Measurements from ENCODE around the gene ANKRD44. TPM values are rescaled to one million over a fixed set of nuclear protein-coding genes. Genes with fewer than 3 reads are reported as not detected.
"Not testable (repeated sequence)": the region's sequence is repeated elsewhere in the genome, so short reads cannot be mapped to it uniquely, and the experiment has no call there.

ANKRD44 gene
- total RNA-seq, 4 donors from 2014 or later: 11.0 to 25.8 (median 23.9) TPM

DNA sequence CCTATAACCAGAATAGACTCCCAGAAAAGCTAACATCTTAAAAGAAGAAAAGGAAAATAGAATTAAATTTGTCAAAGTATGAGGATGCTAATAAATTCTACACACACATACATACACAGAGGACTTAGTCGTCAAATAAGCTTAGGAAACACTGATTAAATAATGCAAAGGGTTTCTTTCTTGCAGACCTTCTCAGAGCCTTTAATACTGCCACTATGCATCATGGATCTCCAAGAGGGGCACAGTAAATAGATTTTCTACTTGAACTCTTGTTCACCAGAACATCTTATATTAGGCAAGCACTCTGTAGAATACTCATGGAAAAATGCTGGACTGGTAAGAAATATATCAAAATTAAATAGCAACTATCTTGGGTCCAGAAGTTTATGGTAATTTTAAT is 69.4 kb downstream of the ANKRD44 start:
- WGBS, 2 donors: 0 to 44% methylated on average over 1 of the region's 1 CpG
- H3K9me3 ChIP-seq: no peaks in the 10 kb centered on the region
- no peak for TF ChIP-seq POLR2A (IDR thresholded peaks at IDR 0.05)
- TF ChIP-seq, protein P1, sequence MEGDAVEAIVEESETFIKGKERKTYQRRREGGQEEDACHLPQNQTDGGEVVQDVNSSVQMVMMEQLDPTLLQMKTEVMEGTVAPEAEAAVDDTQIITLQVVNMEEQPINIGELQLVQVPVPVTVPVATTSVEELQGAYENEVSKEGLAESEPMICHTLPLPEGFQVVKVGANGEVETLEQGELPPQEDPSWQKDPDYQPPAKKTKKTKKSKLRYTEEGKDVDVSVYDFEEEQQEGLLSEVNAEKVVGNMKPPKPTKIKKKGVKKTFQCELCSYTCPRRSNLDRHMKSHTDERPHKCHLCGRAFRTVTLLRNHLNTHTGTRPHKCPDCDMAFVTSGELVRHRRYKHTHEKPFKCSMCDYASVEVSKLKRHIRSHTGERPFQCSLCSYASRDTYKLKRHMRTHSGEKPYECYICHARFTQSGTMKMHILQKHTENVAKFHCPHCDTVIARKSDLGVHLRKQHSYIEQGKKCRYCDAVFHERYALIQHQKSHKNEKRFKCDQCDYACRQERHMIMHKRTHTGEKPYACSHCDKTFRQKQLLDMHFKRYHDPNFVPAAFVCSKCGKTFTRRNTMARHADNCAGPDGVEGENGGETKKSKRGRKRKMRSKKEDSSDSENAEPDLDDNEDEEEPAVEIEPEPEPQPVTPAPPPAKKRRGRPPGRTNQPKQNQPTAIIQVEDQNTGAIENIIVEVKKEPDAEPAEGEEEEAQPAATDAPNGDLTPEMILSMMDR (IDR thresholded peaks at IDR 0.05): no peak
- no peaks in the 10 kb centered on the region for H3K36me3 ChIP-seq
- H3K4me1 ChIP-seq: no peaks in the 10 kb centered on the region
- intact Hi-C loops (cut with DNase I): no loop called here
- H3K27me3 ChIP-seq: no peaks in the 10 kb centered on the region
- DNase-seq: no peak
- H3K4me3 ChIP-seq (replicated peaks in 1 of 3): no peak overlapping the region
- H3K27ac ChIP-seq: no peak overlapping the region

DNA sequence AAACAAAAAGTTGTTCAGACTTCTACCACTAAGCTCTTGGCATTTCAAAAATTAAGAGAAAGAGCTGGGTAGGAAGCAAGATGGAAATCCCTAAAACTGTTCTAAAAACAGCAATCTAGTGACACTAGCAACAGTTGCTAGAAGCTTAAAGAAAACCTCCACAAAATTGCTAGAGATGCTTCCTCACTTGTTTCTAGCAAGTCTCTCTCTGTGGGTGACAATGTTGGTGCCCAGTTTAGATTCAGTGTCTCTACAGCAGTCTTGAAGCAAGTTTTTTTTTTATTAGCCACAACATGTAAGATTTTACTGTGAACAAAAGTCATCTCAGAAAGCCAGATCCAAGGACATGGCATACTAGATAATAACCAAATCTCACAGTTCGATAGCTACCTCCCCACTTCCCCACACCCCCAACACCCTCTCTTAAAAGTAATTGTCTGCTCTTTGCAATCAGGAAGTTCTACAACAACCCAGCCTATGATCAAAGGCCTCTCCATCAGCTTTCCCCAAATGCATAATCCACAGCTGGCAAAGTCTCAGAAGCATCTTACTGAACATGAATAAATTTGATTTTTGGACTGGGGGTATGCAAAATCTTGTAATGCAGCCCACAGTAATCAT is 70.0 kb downstream of the ANKRD44 start:
- Histone ChIP-seq H3K4me3 (replicated peaks in 1 of 3) (no peak overlapping the region), H3K27me3 (no peaks in the 10 kb centered on the region), H3K36me3 (no peaks in the 10 kb centered on the region), H3K4me1 (no peaks in the 10 kb centered on the region), H3K9me3 (no peaks in the 10 kb centered on the region), H3K27ac (no peak overlapping the region)
- intact Hi-C loops (cut with DNase I): no loop called here
- whole genome bisulfite sequencing, 2 donors: 70 to 76% methylated on average over 1 of the region's 1 CpG
- TF ChIP-seq POLR2A (IDR thresholded peaks at IDR 0.05): no peak
- TF ChIP-seq, protein P1 (IDR thresholded peaks at IDR 0.05): no peak
- no peak for DNase-seq

DNA sequence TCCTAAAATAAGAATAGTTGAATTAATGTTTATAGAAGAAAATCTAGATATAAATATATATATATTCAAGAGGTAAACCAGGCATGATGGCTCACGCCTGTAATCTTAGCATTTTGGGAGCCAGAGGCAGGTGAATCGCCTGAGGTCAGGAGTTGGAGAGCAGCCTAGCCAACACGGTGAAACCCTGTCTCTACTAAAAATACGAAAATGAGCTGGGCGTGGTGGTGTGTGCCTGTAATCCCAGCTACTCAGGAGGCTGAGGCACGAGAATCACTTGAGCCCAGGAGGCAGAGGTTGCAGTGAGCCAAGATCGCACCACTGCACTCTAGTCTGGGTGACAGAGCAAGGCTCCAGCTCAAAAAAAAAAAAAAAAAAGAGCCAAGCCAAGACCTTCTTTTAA is 70.6 kb downstream of the ANKRD44 start:
- H3K27ac ChIP-seq; H3K27me3 ChIP-seq; H3K4me3 ChIP-seq (replicated peaks in 1 of 3); intact Hi-C loops (cut with DNase I); H3K9me3 ChIP-seq; H3K36me3 ChIP-seq; DNase-seq; H3K4me1 ChIP-seq: not testable (repeated sequence)
- WGBS, 2 donors: 83 to 87% methylated on average over 7 of the region's 7 CpGs

DNA sequence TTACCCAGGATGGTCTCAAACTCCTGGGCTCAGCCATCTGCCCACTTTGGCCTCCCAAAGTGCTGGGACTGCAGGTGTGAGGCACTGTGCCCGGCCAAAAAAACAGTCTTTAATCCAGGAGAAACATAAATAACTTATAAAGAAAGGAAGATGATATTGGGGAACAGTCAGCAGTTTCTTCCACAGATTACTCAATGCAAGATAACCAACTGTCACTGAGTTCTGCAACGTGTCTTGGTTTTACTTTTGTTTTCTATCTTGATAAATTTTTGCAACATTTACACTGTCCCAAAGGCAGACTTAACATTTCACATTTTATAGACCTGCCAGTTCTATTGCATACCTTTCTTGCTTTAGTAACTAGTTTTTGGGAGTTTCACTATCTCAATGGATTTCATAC is 71.1 kb downstream of the ANKRD44 start:
- TF ChIP-seq, protein P1 (IDR thresholded peaks at IDR 0.05): no peak
- TF ChIP-seq POLR2A (IDR thresholded peaks at IDR 0.05): no peak
- Histone ChIP-seq H3K27ac (no peak overlapping the region), H3K27me3 (no peaks in the 10 kb centered on the region), H3K9me3 (no peaks in the 10 kb centered on the region), H3K4me3 (replicated peaks in 1 of 3) (no peak overlapping the region), H3K4me1 (no peaks in the 10 kb centered on the region), H3K36me3 (no peaks in the 10 kb centered on the region)
- WGBS, 2 donors: 76 to 85% methylated on average over 2 of the region's 2 CpGs
- intact Hi-C loops (cut with DNase I): no loop called here
- no peak for DNase-seq

DNA sequence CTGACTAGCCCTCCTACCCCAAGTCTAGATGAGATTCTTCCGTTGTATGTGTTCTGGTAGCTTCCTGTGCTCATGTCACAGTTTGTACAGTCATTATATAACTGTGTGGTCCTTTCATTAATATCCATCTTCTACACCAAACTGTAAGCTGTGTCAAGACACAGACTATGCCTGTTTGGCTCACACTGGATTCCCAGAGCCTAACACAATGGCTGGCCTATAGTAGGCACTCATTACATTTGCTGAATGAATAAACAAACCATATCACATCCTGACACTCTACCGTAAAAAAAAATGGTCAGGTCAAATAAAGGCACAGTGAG is 72.6 kb downstream of the ANKRD44 start:
- intact Hi-C loops (cut with DNase I): no loop called here
- Histone ChIP-seq H3K36me3 (no peaks in the 10 kb centered on the region), H3K9me3 (no peaks in the 10 kb centered on the region), H3K27me3 (no peaks in the 10 kb centered on the region), H3K27ac (no peak overlapping the region), H3K4me3 (replicated peaks in 1 of 3) (no peak overlapping the region), H3K4me1 (no peaks in the 10 kb centered on the region)
- 78 to 79% methylated on average over 2 of the region's 2 CpGs for WGBS, 2 donors
- TF ChIP-seq POLR2A (IDR thresholded peaks at IDR 0.05): no peak
- TF ChIP-seq, protein P1 (IDR thresholded peaks at IDR 0.05): no peak
- no peak for DNase-seq
